Measurements from ENCODE around the gene ZEB1. TPM values are rescaled to one million over a fixed set of nuclear protein-coding genes. Genes with fewer than 3 reads are reported as not detected.

Gene ZEB1
- 0.41 and 0.49 TPM in 2 replicates for polyA plus RNA-seq (2013)

DNA sequence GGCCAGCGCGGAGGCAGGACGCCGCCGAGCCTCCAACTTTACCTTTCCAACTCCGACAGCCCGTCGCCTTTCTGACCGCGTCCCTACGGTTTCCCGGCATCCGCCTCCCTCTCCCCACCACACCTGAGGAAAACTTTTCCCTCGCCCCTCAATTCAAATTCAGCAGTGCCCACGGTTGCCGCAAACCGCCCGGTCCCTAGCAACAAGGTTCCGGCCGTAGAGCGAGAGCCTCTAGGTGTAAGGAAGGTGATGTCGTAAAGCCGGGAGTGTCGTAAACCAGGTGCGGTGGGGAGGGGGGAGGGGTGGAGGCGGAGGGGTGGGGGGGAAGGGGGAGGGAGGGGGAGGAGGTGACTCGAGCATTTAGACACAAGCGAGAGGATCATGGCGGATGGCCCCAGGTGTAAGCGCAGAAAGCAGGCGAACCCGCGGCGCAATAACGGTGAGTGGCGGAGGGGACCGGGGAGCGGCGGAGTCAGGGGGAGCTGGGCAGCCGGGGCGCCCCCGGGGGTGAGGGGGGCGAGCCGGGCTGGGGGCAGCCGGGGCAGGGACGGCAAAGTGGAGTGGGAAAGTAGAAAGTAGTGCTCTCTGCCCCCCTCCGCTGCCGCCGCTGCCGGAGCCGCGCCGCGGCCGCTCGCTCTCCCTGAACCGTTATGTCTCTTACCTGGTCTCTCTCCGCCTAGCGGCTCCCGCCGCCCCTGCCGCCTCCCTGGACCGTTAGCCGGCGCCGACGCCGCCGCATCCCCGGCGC, at the start of gene ZEB1:
ZEB1 (plus strand) TSS at position 363 of the 748 bp plus-strand sequence; CDS start at position 382, 19 bp downstream.
- Histone ChIP-seq H3K14ac (ENCODE audit: low read length) (peak within 1 kb of the TSS; percentile 80), H2BK5ac (ENCODE audit: low read depth, low read length, poor library complexity) (peak within 1 kb of the TSS; percentile 57), H2AFZ (ENCODE audit: insufficient read depth, low read length, poor library complexity) (peak within 1 kb of the TSS; percentile 97), H3K23ac (ENCODE audit: low read length) (no peak within 1 kb of the TSS), H4K12ac (ENCODE audit: low read depth, low read length) (peak within 1 kb of the TSS; percentile 92), H3K4me3 (ENCODE audit: low read depth, low read length) (peak within 1 kb of the TSS; percentile 82), H2AK5ac (ENCODE audit: low read length) (no peak within 1 kb of the TSS), H3K79me1 (ENCODE audit: low read length) (peaks cover 5% of the 10 kb centered on the region), H4K8ac (ENCODE audit: low read depth, low read length) (peak within 1 kb of the TSS; percentile 97), H2BK120ac (ENCODE audit: insufficient read depth, low read length, poor library complexity) (peak within 1 kb of the TSS; percentile 46), H3K36me3 (ENCODE audit: control insufficient read depth in 1 of 2, insufficient read depth in 2 of 2, low read length in 2 of 2) (no peaks in the 10 kb centered on the region), H3K27ac (ENCODE audit: low read depth, low read length) (no peak within 1 kb of the TSS), H3K79me2 (ENCODE audit: control insufficient read depth, insufficient read depth, low read length, poor library complexity) (peaks cover 5% of the 10 kb centered on the region), H3K18ac (ENCODE audit: low read length) (peak within 1 kb of the TSS; percentile 77), H4K91ac (ENCODE audit: low read depth, low read length) (peak within 1 kb of the TSS; percentile 68), H3K27me3 (ENCODE audit: insufficient read depth, low read length) (peaks cover 23% of the 10 kb centered on the region), H3K4ac (ENCODE audit: low read depth, low read length) (peak within 1 kb of the TSS; percentile 25), H3K4me1 (ENCODE audit: control insufficient read depth in 1 of 2, insufficient read depth in 2 of 2, low read length in 2 of 2) (peaks cover 7% of the 10 kb centered on the region in 2 experiments), H3K4me2 (ENCODE audit: low read length) (peak within 1 kb of the TSS; percentile 98), H3K9me3 (ENCODE audit: insufficient read depth, low read depth, low read length) (peaks cover 1% of the 10 kb centered on the region), H2BK12ac (ENCODE audit: low read length) (peak within 1 kb of the TSS; percentile 41), H3K9ac (ENCODE audit: low read length) (peak within 1 kb of the TSS; percentile 57)
- WGBS (ENCODE audit: extremely low coverage, insufficient coverage, insufficient read length): no CpG with 5 or more reads among the region's 71 CpGs
- peak; percentile 81 to 84 for DNase-seq

DNA sequence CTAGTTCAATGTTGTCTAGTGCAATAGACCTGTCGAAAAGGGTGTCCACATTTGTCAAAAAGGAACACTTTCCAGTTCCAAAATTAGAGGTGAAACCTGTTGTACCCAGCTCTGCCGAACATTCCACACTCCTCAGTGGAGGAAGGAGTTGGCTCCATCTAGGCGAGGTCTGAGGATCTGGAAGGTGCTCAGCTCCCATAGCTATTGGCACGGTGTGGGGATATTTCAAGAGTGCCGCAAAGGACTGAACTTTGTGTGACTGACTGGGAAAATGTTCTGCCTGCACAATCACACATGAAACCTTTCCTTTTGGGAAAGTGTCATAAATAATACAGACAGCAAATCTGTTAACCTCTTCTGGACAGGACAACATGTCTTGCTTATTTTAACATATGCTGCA, 48.1 kb upstream of the ZEB1 start:
- H3K79me2 ChIP-seq (ENCODE audit: control insufficient read depth, insufficient read depth, low read length, poor library complexity): no peaks in the 10 kb centered on the region

DNA sequence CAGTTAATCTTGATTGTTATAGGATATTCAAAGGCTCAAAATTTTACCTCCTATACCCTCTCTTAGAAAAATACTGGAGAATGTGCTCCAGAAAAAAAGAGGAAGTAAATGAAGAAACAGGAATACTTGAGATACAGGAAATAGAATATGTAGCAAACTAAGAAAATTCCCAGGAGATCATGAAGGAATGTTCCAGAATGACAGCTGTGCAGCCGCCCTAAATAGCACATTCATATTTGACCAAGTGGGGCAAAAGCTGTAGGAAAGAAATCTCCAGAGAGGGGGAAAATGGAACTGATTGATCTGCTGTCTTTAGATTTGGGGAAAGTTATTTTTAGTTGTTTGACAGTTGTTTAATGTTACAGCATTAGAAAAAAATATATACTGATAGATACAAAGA, 46.2 kb upstream of the ZEB1 start:
- Histone ChIP-seq H3K27ac (ENCODE audit: low read depth, low read length) (no peak overlapping the region), H4K12ac (ENCODE audit: low read depth, low read length) (no peak overlapping the region), H3K4me2 (ENCODE audit: low read length) (no peak overlapping the region), H2AK5ac (ENCODE audit: low read length) (no peak overlapping the region), H3K36me3 (ENCODE audit: control insufficient read depth in 1 of 2, insufficient read depth in 2 of 2, low read length in 2 of 2) (no peaks in the 10 kb centered on the region), H3K9me3 (ENCODE audit: insufficient read depth, low read depth, low read length) (no peaks in the 10 kb centered on the region), H3K23ac (ENCODE audit: low read length) (no peak overlapping the region), H3K27me3 (ENCODE audit: insufficient read depth, low read length) (no peaks in the 10 kb centered on the region), H3K4me3 (ENCODE audit: low read depth, low read length) (no peak overlapping the region), H4K8ac (ENCODE audit: low read depth, low read length) (no peak overlapping the region), H3K79me2 (ENCODE audit: control insufficient read depth, insufficient read depth, low read length, poor library complexity) (no peaks in the 10 kb centered on the region), H3K9ac (ENCODE audit: low read length) (no peak overlapping the region), H2AFZ (ENCODE audit: insufficient read depth, low read length, poor library complexity) (no peak overlapping the region), H3K79me1 (ENCODE audit: low read length) (no peaks in the 10 kb centered on the region), H2BK5ac (ENCODE audit: low read depth, low read length, poor library complexity) (no peak overlapping the region), H4K91ac (ENCODE audit: low read depth, low read length) (no peak overlapping the region), H3K4ac (ENCODE audit: low read depth, low read length) (no peak overlapping the region), H3K18ac (ENCODE audit: low read length) (no peak overlapping the region), H3K4me1 (ENCODE audit: control insufficient read depth in 1 of 2, insufficient read depth in 2 of 2, low read length in 2 of 2) (no peaks in the 10 kb centered on the region), H2BK12ac (ENCODE audit: low read length) (no peak overlapping the region), H2BK120ac (ENCODE audit: insufficient read depth, low read length, poor library complexity) (no peak overlapping the region), H3K14ac (ENCODE audit: low read length) (no peak overlapping the region)
- WGBS (ENCODE audit: extremely low coverage, insufficient coverage, insufficient read length): no CpG with 5 or more reads among the region's 1 CpG
- DNase-seq: no peak

More for the DNA sequence above, 48.1 kb upstream of the ZEB1 start:
- H3K9ac ChIP-seq (ENCODE audit: low read length): no peak overlapping the region
- no peak overlapping the region for H3K4ac ChIP-seq (ENCODE audit: low read depth, low read length)
- no peak overlapping the region for H3K14ac ChIP-seq (ENCODE audit: low read length)
- no peak overlapping the region for H3K23ac ChIP-seq (ENCODE audit: low read length)
- H2BK12ac ChIP-seq (ENCODE audit: low read length): no peak overlapping the region
- H3K36me3 ChIP-seq (ENCODE audit: control insufficient read depth in 1 of 2, insufficient read depth in 2 of 2, low read length in 2 of 2): no peaks in the 10 kb centered on the region
- H4K8ac ChIP-seq (ENCODE audit: low read depth, low read length): no peak overlapping the region
- no peak overlapping the region for H3K18ac ChIP-seq (ENCODE audit: low read length)
- H3K4me1 ChIP-seq (ENCODE audit: control insufficient read depth in 1 of 2, insufficient read depth in 2 of 2, low read length in 2 of 2): no peaks in the 10 kb centered on the region
- no peak overlapping the region for H4K91ac ChIP-seq (ENCODE audit: low read depth, low read length)
- no peak overlapping the region for H3K4me3 ChIP-seq (ENCODE audit: low read depth, low read length)
- no peak for DNase-seq
- no peaks in the 10 kb centered on the region for H3K27me3 ChIP-seq (ENCODE audit: insufficient read depth, low read length)
- H2BK120ac ChIP-seq (ENCODE audit: insufficient read depth, low read length, poor library complexity): no peak overlapping the region
- H4K12ac ChIP-seq (ENCODE audit: low read depth, low read length): no peak overlapping the region
- no peak overlapping the region for H2AFZ ChIP-seq (ENCODE audit: insufficient read depth, low read length, poor library complexity)
- H2AK5ac ChIP-seq (ENCODE audit: low read length): no peak overlapping the region
- no peaks in the 10 kb centered on the region for H3K79me1 ChIP-seq (ENCODE audit: low read length)
- no CpG with 5 or more reads among the region's 5 CpGs for WGBS (ENCODE audit: extremely low coverage, insufficient coverage, insufficient read length)
- no peak overlapping the region for H3K4me2 ChIP-seq (ENCODE audit: low read length)
- no peak overlapping the region for H3K27ac ChIP-seq (ENCODE audit: low read depth, low read length)
- H3K9me3 ChIP-seq (ENCODE audit: insufficient read depth, low read depth, low read length): no peaks in the 10 kb centered on the region
- no peak overlapping the region for H2BK5ac ChIP-seq (ENCODE audit: low read depth, low read length, poor library complexity)

GRCh38 chr10:31273789-31274188, 45.2 kb upstream of the ZEB1 start:
- no peak overlapping the region for H2BK120ac ChIP-seq (ENCODE audit: insufficient read depth, low read length, poor library complexity)
- no peaks in the 10 kb centered on the region for H3K4me1 ChIP-seq (ENCODE audit: control insufficient read depth in 1 of 2, insufficient read depth in 2 of 2, low read length in 2 of 2)
- H3K27ac ChIP-seq (ENCODE audit: low read depth, low read length): no peak overlapping the region

More at GRCh38 chr10:31273789-31274188, 45.2 kb upstream of the ZEB1 start:
- H2BK5ac ChIP-seq (ENCODE audit: low read depth, low read length, poor library complexity): no peak overlapping the region
- no peaks in the 10 kb centered on the region for H3K36me3 ChIP-seq (ENCODE audit: control insufficient read depth in 1 of 2, insufficient read depth in 2 of 2, low read length in 2 of 2)
- no peak overlapping the region for H4K12ac ChIP-seq (ENCODE audit: low read depth, low read length)
- no peaks in the 10 kb centered on the region for H3K9me3 ChIP-seq (ENCODE audit: insufficient read depth, low read depth, low read length)
- H2AFZ ChIP-seq (ENCODE audit: insufficient read depth, low read length, poor library complexity): no peak overlapping the region
- no peak overlapping the region for H3K4me3 ChIP-seq (ENCODE audit: low read depth, low read length)
- H3K9ac ChIP-seq (ENCODE audit: low read length): no peak overlapping the region
- H3K14ac ChIP-seq (ENCODE audit: low read length): no peak overlapping the region
- no peak overlapping the region for H4K8ac ChIP-seq (ENCODE audit: low read depth, low read length)
- H3K79me2 ChIP-seq (ENCODE audit: control insufficient read depth, insufficient read depth, low read length, poor library complexity): no peaks in the 10 kb centered on the region
- no peak overlapping the region for H3K4ac ChIP-seq (ENCODE audit: low read depth, low read length)
- H3K18ac ChIP-seq (ENCODE audit: low read length): no peak overlapping the region
- no peak overlapping the region for H2BK12ac ChIP-seq (ENCODE audit: low read length)
- H2AK5ac ChIP-seq (ENCODE audit: low read length): no peak overlapping the region
- no peak for DNase-seq
- no peak overlapping the region for H3K23ac ChIP-seq (ENCODE audit: low read length)
- H3K79me1 ChIP-seq (ENCODE audit: low read length): no peaks in the 10 kb centered on the region
- no peak overlapping the region for H4K91ac ChIP-seq (ENCODE audit: low read depth, low read length)
- H3K27me3 ChIP-seq (ENCODE audit: insufficient read depth, low read length): no peaks in the 10 kb centered on the region
- H3K4me2 ChIP-seq (ENCODE audit: low read length): no peak overlapping the region
- WGBS (ENCODE audit: extremely low coverage, insufficient coverage, insufficient read length): no CpG with 5 or more reads among the region's 2 CpGs
